PC-9 (cell line): ENCODE results near the gene PRDM12. TPM values are rescaled to one million over a fixed set of nuclear protein-coding genes. Genes with fewer than 3 reads are reported as not detected.

Source experiments
- BruUV-seq: library from RNA; stranded (reverse); fragments of 400-500 nt; replicated peaks from 2 replicates; lab custom pipeline; 2021; lab: Mats Ljungman, UMichigan
- CTCF ChIA-PET: fragments of 300-600 bp; sonication (Branson Sonifier 250); formaldehyde crosslinking; loops from one replicate; lab custom pipeline; 2022; ENCODE audit warnings: antibody characterized with exemption; lab: Charles Lee
- POLR2A ChIA-PET: fragments of 300-600 bp; sonication (Branson Sonifier 250); formaldehyde crosslinking; loops from one replicate; lab custom pipeline; 2022; ENCODE audit warnings: antibody characterized with exemption; ENCODE audit not compliant: unreplicated experiment; lab: Charles Lee
- DNase-seq, 2 experiments: peaks; one replicate each; pipeline versions ENCODE4 v3.0.0 to v3.0.0-alpha.2; 2015 to 2022; ENCODE audit warnings: mixed read lengths in 1 of 2
- H2AFZ ChIP-seq: fragments of 200-600 bp; sonication (generic); 2 replicates; pipeline ENCODE4 v1.8.1; 2017; ENCODE audit warnings: antibody characterized with exemption
- H3F3A ChIP-seq: fragments of 200-600 bp; sonication (generic); 2 replicates; pipeline ENCODE4 v1.8.1; 2017; ENCODE audit warnings: antibody characterized with exemption, mild to moderate bottlenecking, low read depth; ENCODE audit not compliant: insufficient read depth
- H3K27ac ChIP-seq: fragments of 200-600 bp; sonication (generic); 2 replicates; pipeline ENCODE4 v1.6.1; 2016; ENCODE audit warnings: mixed run types
- H3K27me3 ChIP-seq: fragments of 200-600 bp; sonication (generic); 2 replicates; pipeline ENCODE4 v1.6.1; 2016; ENCODE audit warnings: low read depth, mixed run types; ENCODE audit not compliant: insufficient read depth
- H3K36me3 ChIP-seq: fragments of 200-600 bp; sonication (generic); 2 replicates; pipeline ENCODE4 v1.6.1; 2016; ENCODE audit warnings: low read depth, mixed run types
- H3K4me1 ChIP-seq: fragments of 200-600 bp; sonication (generic); replicated peaks from 2 replicates; pipeline ENCODE4 v1.6.1; 2016; ENCODE audit warnings: mixed run types; ENCODE audit not compliant: insufficient read depth
- H3K4me2 ChIP-seq: fragments of 200-600 bp; sonication (generic); 2 replicates; pipeline ENCODE4 v1.6.1; 2017; ENCODE audit warnings: mixed run types
- H3K4me3 ChIP-seq: fragments of 200-600 bp; sonication (generic); 2 replicates; pipeline ENCODE4 v1.6.1; 2016; ENCODE audit warnings: mixed run types
- H3K79me2 ChIP-seq: fragments of 200-600 bp; sonication (generic); 2 replicates; pipeline ENCODE4 v1.6.1; 2017; ENCODE audit warnings: low read depth, mixed run types
- H3K9me2 ChIP-seq: fragments of 200-600 bp; sonication (generic); 2 replicates; pipeline ENCODE4 v1.8.1; 2017; ENCODE audit warnings: mild to moderate bottlenecking; ENCODE audit not compliant: insufficient read depth
- H3K9me3 ChIP-seq: fragments of 200-600 bp; sonication (generic); 2 replicates; pipeline ENCODE4 v1.8.1; 2016; ENCODE audit warnings: low read depth; ENCODE audit not compliant: insufficient read depth
- H4K20me1 ChIP-seq: fragments of 200-600 bp; sonication (generic); 2 replicates; pipeline ENCODE4 v1.8.1; 2017; ENCODE audit not compliant: insufficient read depth
- EZH2 ChIP-seq: fragments of 200-600 bp; sonication (generic); IDR thresholded peaks from 2 replicates; pipeline ENCODE4 v1.8.0; 2017; ENCODE audit warnings: antibody characterized with exemption, low read depth
- intact Hi-C: fragments of 100-400 bp; cut with micrococcal nuclease; formaldehyde crosslinking; loops from one replicate; pipeline ENCODE4 v1.10.0; 2022; ENCODE audit not compliant: unreplicated experiment
- total RNA-seq: library from RNA; stranded (reverse); gene quantifications from 2 replicates; pipeline ENCODE4 v1.2.3, GENCODE V29; 2021
- TF ChIP-seq, protein P1 (sequence below): fragments of 200-600 bp; sonication (generic); conservative IDR thresholded peaks from 2 replicates; pipeline ENCODE4 v1.6.1; 2017; ENCODE audit warnings: mixed run types, antibody characterized with exemption, mild to moderate bottlenecking, moderate library complexity

The PRDM12 gene
- total RNA-seq, 1 experiment from 2014 or later = 0.46 TPM

DNA sequence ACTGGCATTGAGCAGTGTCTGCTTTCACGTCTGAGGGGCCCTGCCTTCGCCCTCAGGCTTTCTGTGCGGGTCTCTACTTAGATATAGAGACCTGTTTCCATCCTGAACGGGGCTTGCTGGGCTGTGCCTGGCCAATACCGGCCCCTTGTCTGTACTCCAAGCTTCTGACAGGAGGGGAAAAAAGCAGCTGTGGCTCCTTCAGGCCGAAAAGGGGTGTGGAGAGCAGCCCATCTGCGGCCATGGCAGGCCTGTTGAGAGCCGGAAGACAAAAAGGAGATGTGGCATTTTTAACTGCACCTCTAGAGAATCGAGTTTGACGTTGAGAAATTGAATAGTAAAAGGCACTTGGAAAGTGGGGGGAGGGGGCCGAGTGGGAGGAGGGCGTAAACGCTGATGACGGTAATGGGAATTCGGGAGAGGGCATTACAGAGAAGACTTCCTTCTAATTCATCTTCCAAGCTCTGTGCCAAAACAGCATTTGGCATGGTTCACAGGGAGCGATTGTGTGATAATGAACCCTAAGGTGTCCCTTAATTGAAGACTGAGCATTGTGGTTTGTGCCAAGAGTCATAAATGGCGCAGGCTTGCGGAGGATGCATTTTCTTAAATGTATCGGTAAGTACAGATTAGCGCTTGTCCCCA, 25.1 kb upstream of the PRDM12 start:
- intact Hi-C loops = no loop called here
- CTCF ChIA-PET = no interaction called here

DNA sequence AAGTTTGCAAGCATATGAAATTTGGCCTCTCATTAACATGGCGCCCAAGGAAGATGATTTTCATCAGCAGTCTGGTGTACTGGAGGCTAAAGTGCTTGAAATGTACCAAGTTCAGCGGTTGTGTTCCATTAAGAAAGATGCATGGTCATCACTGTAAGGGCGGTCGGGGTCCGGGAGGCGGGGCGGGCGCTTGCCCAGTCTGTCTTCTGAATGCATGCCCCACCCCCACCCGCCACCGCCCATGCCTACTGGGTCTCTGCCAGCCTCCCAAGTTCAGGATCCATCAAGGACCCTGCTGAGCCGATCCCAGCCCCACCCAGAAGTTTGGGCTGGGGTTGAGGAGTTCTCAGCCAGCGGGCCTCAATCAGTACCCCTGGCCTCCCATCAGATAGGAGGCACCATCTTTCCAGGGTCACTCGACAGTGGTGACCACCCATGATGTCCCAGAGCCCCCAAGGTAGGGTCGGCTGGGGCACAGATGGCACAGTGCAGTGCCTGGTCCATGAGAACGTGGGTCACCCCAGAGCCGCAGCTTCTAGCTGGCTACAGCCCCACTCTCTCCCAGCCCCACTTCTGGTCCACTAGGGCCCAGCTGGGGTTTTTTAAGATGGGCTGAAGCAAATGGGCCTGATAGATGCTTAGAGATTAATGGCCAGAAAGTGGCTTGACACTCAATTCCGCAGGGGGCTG, 24.4 kb upstream of the PRDM12 start:
- Histone ChIP-seq H3K9me2 (no peaks in the 10 kb centered on the region), H3F3A (peaks cover 6% of the 10 kb centered on the region; the same call in 1 of the 2 replicates), H2AFZ (no peak overlapping the region), H3K9me3 (no peaks in the 10 kb centered on the region), H3K4me2 (no peak overlapping the region), H3K4me3 (no peak overlapping the region), H3K27ac (no peak overlapping the region), H3K79me2 (no peaks in the 10 kb centered on the region), H3K36me3 (no peaks in the 10 kb centered on the region), H3K27me3 (no peaks in the 10 kb centered on the region), H4K20me1 (no peaks in the 10 kb centered on the region), H3K4me1 (no peaks in the 10 kb centered on the region)
- ChIA-PET POLR2A (no interaction called here), CTCF (no interaction called here)
- intact Hi-C loops = no loop called here
- no TSS peak for BruUV-seq
- no peak for DNase-seq
- TF ChIP-seq EZH2 = no peak
- TF ChIP-seq, protein P1, sequence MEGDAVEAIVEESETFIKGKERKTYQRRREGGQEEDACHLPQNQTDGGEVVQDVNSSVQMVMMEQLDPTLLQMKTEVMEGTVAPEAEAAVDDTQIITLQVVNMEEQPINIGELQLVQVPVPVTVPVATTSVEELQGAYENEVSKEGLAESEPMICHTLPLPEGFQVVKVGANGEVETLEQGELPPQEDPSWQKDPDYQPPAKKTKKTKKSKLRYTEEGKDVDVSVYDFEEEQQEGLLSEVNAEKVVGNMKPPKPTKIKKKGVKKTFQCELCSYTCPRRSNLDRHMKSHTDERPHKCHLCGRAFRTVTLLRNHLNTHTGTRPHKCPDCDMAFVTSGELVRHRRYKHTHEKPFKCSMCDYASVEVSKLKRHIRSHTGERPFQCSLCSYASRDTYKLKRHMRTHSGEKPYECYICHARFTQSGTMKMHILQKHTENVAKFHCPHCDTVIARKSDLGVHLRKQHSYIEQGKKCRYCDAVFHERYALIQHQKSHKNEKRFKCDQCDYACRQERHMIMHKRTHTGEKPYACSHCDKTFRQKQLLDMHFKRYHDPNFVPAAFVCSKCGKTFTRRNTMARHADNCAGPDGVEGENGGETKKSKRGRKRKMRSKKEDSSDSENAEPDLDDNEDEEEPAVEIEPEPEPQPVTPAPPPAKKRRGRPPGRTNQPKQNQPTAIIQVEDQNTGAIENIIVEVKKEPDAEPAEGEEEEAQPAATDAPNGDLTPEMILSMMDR = no peak

More for the DNA sequence above, 25.1 kb upstream of the PRDM12 start:
- H3F3A ChIP-seq = peaks cover 6% of the 10 kb centered on the region; the same call in 1 of the 2 replicates
- no peak overlapping the region for H2AFZ ChIP-seq
- H3K79me2 ChIP-seq = no peaks in the 10 kb centered on the region
- DNase-seq = no peak
- H3K4me2 ChIP-seq = no peak overlapping the region
- H3K4me3 ChIP-seq = no peak overlapping the region
- no peaks in the 10 kb centered on the region for H3K9me3 ChIP-seq
- no peak for TF ChIP-seq EZH2
- TF ChIP-seq, protein P1 = no peak
- no TSS peak for BruUV-seq
- H3K9me2 ChIP-seq = no peaks in the 10 kb centered on the region
- no peak overlapping the region for H3K27ac ChIP-seq
- no peaks in the 10 kb centered on the region for H3K36me3 ChIP-seq
- no peaks in the 10 kb centered on the region for H4K20me1 ChIP-seq
- POLR2A ChIA-PET = no interaction called here
- H3K4me1 ChIP-seq = no peaks in the 10 kb centered on the region
- H3K27me3 ChIP-seq = no peaks in the 10 kb centered on the region

DNA sequence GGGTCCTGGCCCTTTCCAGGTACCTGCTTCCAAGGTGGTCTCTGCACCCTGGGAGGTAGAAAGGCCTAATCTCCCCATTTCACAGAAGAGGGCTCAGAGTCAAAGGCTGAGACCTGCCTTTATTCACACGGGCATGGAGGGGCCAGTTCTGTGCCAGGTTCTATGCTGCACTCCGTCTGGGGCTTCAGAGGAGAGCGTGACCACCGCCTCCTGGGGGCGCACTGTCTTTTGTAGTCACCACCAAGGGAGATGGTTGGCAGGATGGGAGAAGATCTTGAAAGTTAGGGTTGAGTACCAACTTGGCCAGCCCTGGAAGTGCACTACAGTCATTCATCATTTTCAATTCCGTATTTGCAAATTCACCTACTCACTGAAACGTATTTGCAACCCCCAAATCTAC, 23.7 kb upstream of the PRDM12 start:
- Histone ChIP-seq H3K79me2 (no peaks in the 10 kb centered on the region), H4K20me1 (no peaks in the 10 kb centered on the region), H3K4me1 (no peaks in the 10 kb centered on the region), H3F3A (peaks cover 9% of the 10 kb centered on the region), H3K9me3 (no peaks in the 10 kb centered on the region), H3K4me3 (no peak overlapping the region), H3K9me2 (no peaks in the 10 kb centered on the region), H3K27ac (no peak overlapping the region), H3K27me3 (no peaks in the 10 kb centered on the region), H2AFZ (no peak overlapping the region), H3K4me2 (no peak overlapping the region), H3K36me3 (no peaks in the 10 kb centered on the region)
- POLR2A ChIA-PET = no interaction called here
- DNase-seq = no peak
- CTCF ChIA-PET = no interaction called here
- no peak for TF ChIP-seq EZH2
- TF ChIP-seq, protein P1 = no peak
- intact Hi-C loops = no loop called here
- no TSS peak for BruUV-seq
